Large intestine (tissue), 3 donors: ENCODE results near the gene CARMIL1. TPM values are rescaled to one million over a fixed set of nuclear protein-coding genes. Genes with fewer than 3 reads are reported as not detected.

ENCODE experiments used
- DNase-seq, 2 donors: peaks; one replicate each; pipeline versions ENCODE4 v3.0.0 to v3.0.0-alpha.2; 2013
- H3K27ac ChIP-seq: one replicate; pipeline ENCODE4 v1.5.1; 2013; ENCODE audit warnings: low read length
- H3K27me3 ChIP-seq: 2 replicates; pipeline ENCODE4 v1.6.1; 2013; ENCODE audit warnings: low read length; ENCODE audit not compliant: control insufficient read depth, insufficient read depth
- H3K36me3 ChIP-seq: 2 replicates; pipeline ENCODE4 v1.6.1; 2013; ENCODE audit warnings: low read length; ENCODE audit not compliant: control insufficient read depth, insufficient read depth
- H3K4me1 ChIP-seq: one replicate; pipeline ENCODE4 v1.6.1; 2013; ENCODE audit warnings: low read length; ENCODE audit not compliant: control insufficient read depth, insufficient read depth
- H3K4me3 ChIP-seq: one replicate; pipeline ENCODE4 v1.5.1; 2013; ENCODE audit warnings: low read length
- H3K9me3 ChIP-seq: one replicate; pipeline ENCODE4 v1.6.1; 2013; ENCODE audit warnings: mild to moderate bottlenecking, low read depth, low read length, moderate library complexity; ENCODE audit not compliant: control insufficient read depth
- WGBS: methylation state at CpG from one replicate; pipeline ENCODE4 v1.1.5; 2013; ENCODE audit warnings: low lambda C conversion rate; ENCODE audit not compliant: insufficient coverage; 5-methylcytosine and 5-hydroxymethylcytosine counted together
- polyA plus RNA-seq: library from polyadenylated mRNA; unstranded; fragments of 120-200 nt; gene quantifications from one replicate; pipeline ENCODE4 v1.2.1, GENCODE V29; 2013

Gene CARMIL1
- polyA plus RNA-seq, 1 donor, result 32.2 TPM

- H3K27ac ChIP-seq, result no peak overlapping the region
- no peaks in the 10 kb centered on the region for H3K4me1 ChIP-seq
- no peaks in the 10 kb centered on the region for H3K27me3 ChIP-seq
- peak in 1 of 2 donors; percentile 3 for DNase-seq
- no peaks in the 10 kb centered on the region for H3K9me3 ChIP-seq
- WGBS, result 86% methylated on average over 1 of the region's 1 CpG
- no peak overlapping the region for H3K4me3 ChIP-seq
- peaks cover 9% of the 10 kb centered on the region for H3K36me3 ChIP-seq
Observed at GRCh38 chr6:25542984-25543910, 264.1 kb downstream of the CARMIL1 start.

- DNase-seq, result no peak
- no peak overlapping the region for H3K4me3 ChIP-seq
- no peaks in the 10 kb centered on the region for H3K27me3 ChIP-seq
- no peaks in the 10 kb centered on the region for H3K9me3 ChIP-seq
- peaks cover 2% of the 10 kb centered on the region for H3K36me3 ChIP-seq
- H3K27ac ChIP-seq, result no peak overlapping the region
- H3K4me1 ChIP-seq, result no peaks in the 10 kb centered on the region
Observed at GRCh38 chr6:25544833-25545232, 265.7 kb downstream of the CARMIL1 start.

GRCh38 chr6:25547797-25548196 lies 268.6 kb downstream of the CARMIL1 start:
- Histone ChIP-seq H3K36me3 (peaks cover 6% of the 10 kb centered on the region), H3K27ac (no peak overlapping the region), H3K4me1 (no peaks in the 10 kb centered on the region), H3K27me3 (no peaks in the 10 kb centered on the region), H3K4me3 (no peak overlapping the region), H3K9me3 (no peaks in the 10 kb centered on the region)
- no peak for DNase-seq
- WGBS, result 100% methylated on average over 1 of the region's 2 CpGs

GRCh38 chr6:25548451-25548850 lies 269.3 kb downstream of the CARMIL1 start:
- Histone ChIP-seq H3K27me3 (no peaks in the 10 kb centered on the region), H3K9me3 (no peaks in the 10 kb centered on the region), H3K36me3 (peaks cover 6% of the 10 kb centered on the region), H3K27ac (no peak overlapping the region), H3K4me1 (no peaks in the 10 kb centered on the region), H3K4me3 (no peak overlapping the region)
- no peak for DNase-seq
- no CpG with 5 or more reads among the region's 2 CpGs for WGBS

GRCh38 chr6:25550631-25551030 lies 271.5 kb downstream of the CARMIL1 start:
- Histone ChIP-seq H3K9me3 (no peaks in the 10 kb centered on the region), H3K4me1 (no peaks in the 10 kb centered on the region), H3K36me3 (peaks cover 6% of the 10 kb centered on the region), H3K4me3 (no peak overlapping the region), H3K27ac (no peak overlapping the region), H3K27me3 (no peaks in the 10 kb centered on the region)
- DNase-seq, result no peak
- no CpG with 5 or more reads among the region's 11 CpGs for WGBS

- Histone ChIP-seq H3K27me3 (no peaks in the 10 kb centered on the region), H3K9me3 (no peaks in the 10 kb centered on the region), H3K36me3 (peaks cover 6% of the 10 kb centered on the region), H3K4me3 (no peak overlapping the region), H3K27ac (no peak overlapping the region), H3K4me1 (no peaks in the 10 kb centered on the region)
- no CpG with 5 or more reads among the region's 3 CpGs for WGBS
- no peak for DNase-seq
Observed at GRCh38 chr6:25553502-25553901, 274.3 kb downstream of the CARMIL1 start.

GRCh38 chr6:25555188-25555587 lies 276.0 kb downstream of the CARMIL1 start:
- H3K27me3 ChIP-seq, result no peaks in the 10 kb centered on the region
- H3K9me3 ChIP-seq, result no peaks in the 10 kb centered on the region
- no peak overlapping the region for H3K4me3 ChIP-seq
- H3K4me1 ChIP-seq, result no peaks in the 10 kb centered on the region
- DNase-seq, result no peak
- H3K27ac ChIP-seq, result no peak overlapping the region
- H3K36me3 ChIP-seq, result peaks cover 6% of the 10 kb centered on the region
- WGBS, result no CpG with 5 or more reads among the region's 2 CpGs

- Histone ChIP-seq H3K36me3 (no peaks in the 10 kb centered on the region), H3K4me1 (no peaks in the 10 kb centered on the region), H3K4me3 (no peak overlapping the region), H3K27ac (no peak overlapping the region), H3K9me3 (no peaks in the 10 kb centered on the region), H3K27me3 (no peaks in the 10 kb centered on the region)
- WGBS, result 25% methylated on average over 4 of the region's 10 CpGs
- DNase-seq, result peak; percentile 54 to 56
Observed at GRCh38 chr6:25556516-25556915, 277.3 kb downstream of the CARMIL1 start.

- no peak for DNase-seq
- Histone ChIP-seq H3K4me1 (no peaks in the 10 kb centered on the region), H3K4me3 (no peak overlapping the region), H3K9me3 (no peaks in the 10 kb centered on the region), H3K27ac (no peak overlapping the region), H3K36me3 (no peaks in the 10 kb centered on the region), H3K27me3 (no peaks in the 10 kb centered on the region)
- 92% methylated on average over 2 of the region's 3 CpGs for WGBS
Observed at GRCh38 chr6:25558155-25558817, 279.1 kb downstream of the CARMIL1 start.

GRCh38 chr6:25560865-25561264 lies 281.7 kb downstream of the CARMIL1 start:
- Histone ChIP-seq H3K27me3 (no peaks in the 10 kb centered on the region), H3K4me3 (no peak overlapping the region), H3K4me1 (no peaks in the 10 kb centered on the region), H3K36me3 (peaks cover 3% of the 10 kb centered on the region), H3K9me3 (no peaks in the 10 kb centered on the region), H3K27ac (no peak overlapping the region)
- 57% methylated on average over 2 of the region's 2 CpGs for WGBS
- DNase-seq, result no peak
